B cell (primary cell): ENCODE data around the gene CLIP4.

ENCODE experiments used
- CTCF ChIP-seq: fragments of 200-600 bp; IDR thresholded peaks from one replicate; pipeline ENCODE4 v1.8.0; 2022; ENCODE audit warnings: antibody characterized with exemption, mild to moderate bottlenecking
- EZH2 ChIP-seq: IDR thresholded peaks from 2 replicates; pipeline ENCODE4 v1.6.1; 2012; ENCODE audit warnings: borderline replicate concordance, low read depth, mild to moderate bottlenecking, moderate library complexity, low read length; ENCODE audit not compliant: insufficient read depth, poor library complexity, severe bottlenecking

- no peak for TF ChIP-seq CTCF
- no peak for TF ChIP-seq EZH2
Measured at GRCh38 chr2:29124504-29124903, 9.3 kb downstream of the CLIP4 start.
